Medulla oblongata (tissue), 1 donor: ENCODE data around the gene KCNMB2.
"Not testable (repeated sequence)": the region's sequence is repeated elsewhere in the genome, so short reads cannot be mapped to it uniquely, and the experiment has no call there.

Experiments used
- DNase-seq: peaks from one replicate; pipeline ENCODE4 v3.0.0-alpha.2; 2015; ENCODE audit errors: extremely low spot score

Gene KCNMB2

GRCh38 chr3:178536211-178537079 lies at the start of gene KCNMB2:
KCNMB2 (plus strand) TSS chr3:178536436.
- DNase-seq: peak; percentile 11

GRCh38 chr3:178486903-178487302 lies 49.3 kb upstream of the KCNMB2 start:
- no peak for DNase-seq

- no peak for DNase-seq
These were observed 48.5 kb upstream of the KCNMB2 start for GRCh38 chr3:178487752-178488151.

GRCh38 chr3:178491751-178492150 lies 44.5 kb upstream of the KCNMB2 start:
- DNase-seq: no peak

- no peak for DNase-seq
These were observed 43.7 kb upstream of the KCNMB2 start for GRCh38 chr3:178492491-178492890.

GRCh38 chr3:178494386-178494785 lies 41.9 kb upstream of the KCNMB2 start:
- no peak for DNase-seq

GRCh38 chr3:178496911-178497310 lies 39.3 kb upstream of the KCNMB2 start:
- DNase-seq: no peak

GRCh38 chr3:178498871-178499270 lies 37.4 kb upstream of the KCNMB2 start:
- DNase-seq: no peak

- no peak for DNase-seq
These were observed 35.6 kb upstream of the KCNMB2 start for GRCh38 chr3:178500631-178501030.

GRCh38 chr3:178504128-178504527 lies 32.1 kb upstream of the KCNMB2 start:
- DNase-seq: no peak

GRCh38 chr3:178505832-178506231 lies 30.4 kb upstream of the KCNMB2 start:
- DNase-seq: no peak

GRCh38 chr3:178507507-178508442 lies 28.5 kb upstream of the KCNMB2 start:
- no peak for DNase-seq

GRCh38 chr3:178508443-178508825 lies 27.8 kb upstream of the KCNMB2 start:
- no peak for DNase-seq

GRCh38 chr3:178510496-178510895 lies 25.7 kb upstream of the KCNMB2 start:
- no peak for DNase-seq

- DNase-seq: no peak
These were observed 23.6 kb upstream of the KCNMB2 start for GRCh38 chr3:178512647-178513046.

GRCh38 chr3:178513546-178514380 lies 22.5 kb upstream of the KCNMB2 start:
- no peak for DNase-seq

GRCh38 chr3:178514401-178514800 lies 21.8 kb upstream of the KCNMB2 start:
- DNase-seq: no peak

- not testable (repeated sequence) for DNase-seq
These were observed 21.0 kb upstream of the KCNMB2 start for GRCh38 chr3:178515076-178515744.

GRCh38 chr3:178517665-178518334 lies 18.4 kb upstream of the KCNMB2 start:
- DNase-seq: no peak

- no peak for DNase-seq
These were observed 17.4 kb upstream of the KCNMB2 start for GRCh38 chr3:178518660-178519396.
